K562 (cell line): ENCODE data around the gene USH1G. TPM values are rescaled to one million over a fixed set of nuclear protein-coding genes. Genes with fewer than 3 reads are reported as not detected.

Experiments used
- ARID4B ChIP-seq: sonication (generic); formaldehyde crosslinking; IDR thresholded peaks from 2 replicates; pipeline ENCODE4 v1.8.0; 2022; ENCODE audit warnings: mild to moderate bottlenecking, missing genetic modification reagents
- CEBPB ChIP-seq: fragments of 450-650 bp; IDR thresholded peaks from 2 replicates; pipeline ENCODE4 v1.6.1; 2016; ENCODE audit warnings: missing genetic modification characterization, missing compliant biosample characterization
- CLOCK ChIP-seq: fragments of 250-450 bp; sonication (Bioruptor Pico); IDR thresholded peaks from 2 replicates; pipeline ENCODE4 v1.4.0; 2020; ENCODE audit warnings: mild to moderate bottlenecking, moderate library complexity, borderline replicate concordance
- DIDO1 ChIP-seq: fragments of 450-650 bp; IDR thresholded peaks from 2 replicates; pipeline ENCODE4 v1.6.1; 2016; ENCODE audit warnings: low read depth, missing biosample characterization, missing genetic modification characterization
- KDM5B ChIP-seq: fragments of 200-600 bp; sonication (generic); IDR thresholded peaks from 2 replicates; pipeline ENCODE4 v1.6.1; 2012; ENCODE audit warnings: low read depth, mild to moderate bottlenecking, moderate library complexity, low read length, control low read depth, inconsistent platforms; ENCODE audit not compliant: insufficient replicate concordance
- LCOR ChIP-seq: sonication (generic); formaldehyde crosslinking; IDR thresholded peaks from 2 replicates; pipeline ENCODE4 v1.8.0; 2022; ENCODE audit warnings: mild to moderate bottlenecking, missing genetic modification reagents
- MNT ChIP-seq, 2 experiments: fragments of 450-650 bp; conservative IDR thresholded peaks; 2 replicates each; pipeline ENCODE4 v1.6.1; 2017; ENCODE audit warnings: mild to moderate bottlenecking in 2 of 2, moderate library complexity in 2 of 2
- NCOA6 ChIP-seq: fragments of 450-650 bp; IDR thresholded peaks from 2 replicates; pipeline ENCODE4 v1.6.1; 2017; ENCODE audit warnings: mild to moderate bottlenecking
- PRMT5 ChIP-seq: sonication (generic); formaldehyde crosslinking; IDR thresholded peaks from 2 replicates; pipeline ENCODE4 v1.5.0; 2020; ENCODE audit warnings: missing genetic modification reagents
- TCF7L2 ChIP-seq: fragments of 150-350 bp; IDR thresholded peaks from 2 replicates; pipeline ENCODE4 v1.6.1; 2016; ENCODE audit warnings: low read depth, mild to moderate bottlenecking, low read length, moderate library complexity
- TOE1 ChIP-seq, 2 experiments: fragments of 450-650 bp in 1 of 2; sonication (generic) in 1 of 2; formaldehyde crosslinking in 1 of 2; IDR thresholded peaks; 2 replicates each; pipeline versions ENCODE4 v1.7.1 to v1.8.0; 2016 to 2022; ENCODE audit warnings: borderline replicate concordance in 2 of 2, mild to moderate bottlenecking in 2 of 2, antibody characterized with exemption in 1 of 2, inconsistent platforms in 1 of 2, low read depth in 1 of 2, missing genetic modification reagents in 1 of 2, moderate library complexity in 1 of 2
- ZBTB7A ChIP-seq: IDR thresholded peaks from 2 replicates; pipeline ENCODE4 v1.6.1; 2011; ENCODE audit warnings: low read depth, mild to moderate bottlenecking, low read length, moderate library complexity, borderline replicate concordance; ENCODE audit not compliant: control insufficient read depth
- polyA plus RNA-seq, 8 experiments: library from polyadenylated mRNA; depleted of rRNA in 4 of 8; stranded (reverse) in 5 of 8; unstranded in 3 of 8; fragments of >200 nt; fragmentation: Nextera tagmentation in 2 of 8; fragmentation: Illumina TruSeq in 1 of 8; extraction: Ambion mirVana in 2 of 8; extraction: Trizol in 1 of 8; gene quantifications; 2 replicates each; pipeline versions ENCODE4 v1.2.1 to v1.2.3, GENCODE V29; 2011 to 2014; ENCODE audit warnings: inconsistent platforms in 1 of 8, missing spikeins in 1 of 8
- total RNA-seq, 7 experiments: library from RNA; depleted of rRNA in 6 of 7; stranded (reverse); fragments of >200 nt in 6 of 7; fragmentation: Illumina TruSeq in 2 of 7; extraction: Trizol in 2 of 7; gene quantifications; 2 replicates each; pipeline versions ENCODE4 v1.2.1 to v1.2.3, GENCODE V29; 2011 to 2021; ENCODE audit warnings: low replicate concordance in 1 of 7
- TF ChIP-seq, protein P1 (sequence below), 2 experiments: IDR thresholded peaks in 1 of 2; conservative IDR thresholded peaks in 1 of 2; 2 replicates each; pipeline ENCODE4 v1.6.1; 2016; ENCODE audit warnings: low read depth in 2 of 2, mild to moderate bottlenecking in 1 of 2, missing compliant biosample characterization in 1 of 2, missing genetic modification characterization in 1 of 2, moderate library complexity in 1 of 2

Gene USH1G
- total and polyA plus RNA-seq, 9 of the 15 experiments (the other 6 are each of a cell fraction or from before 2014, with no cell fraction given): 0.22 to 1.00 (median 0.64) TPM; not detected in 2

DNA sequence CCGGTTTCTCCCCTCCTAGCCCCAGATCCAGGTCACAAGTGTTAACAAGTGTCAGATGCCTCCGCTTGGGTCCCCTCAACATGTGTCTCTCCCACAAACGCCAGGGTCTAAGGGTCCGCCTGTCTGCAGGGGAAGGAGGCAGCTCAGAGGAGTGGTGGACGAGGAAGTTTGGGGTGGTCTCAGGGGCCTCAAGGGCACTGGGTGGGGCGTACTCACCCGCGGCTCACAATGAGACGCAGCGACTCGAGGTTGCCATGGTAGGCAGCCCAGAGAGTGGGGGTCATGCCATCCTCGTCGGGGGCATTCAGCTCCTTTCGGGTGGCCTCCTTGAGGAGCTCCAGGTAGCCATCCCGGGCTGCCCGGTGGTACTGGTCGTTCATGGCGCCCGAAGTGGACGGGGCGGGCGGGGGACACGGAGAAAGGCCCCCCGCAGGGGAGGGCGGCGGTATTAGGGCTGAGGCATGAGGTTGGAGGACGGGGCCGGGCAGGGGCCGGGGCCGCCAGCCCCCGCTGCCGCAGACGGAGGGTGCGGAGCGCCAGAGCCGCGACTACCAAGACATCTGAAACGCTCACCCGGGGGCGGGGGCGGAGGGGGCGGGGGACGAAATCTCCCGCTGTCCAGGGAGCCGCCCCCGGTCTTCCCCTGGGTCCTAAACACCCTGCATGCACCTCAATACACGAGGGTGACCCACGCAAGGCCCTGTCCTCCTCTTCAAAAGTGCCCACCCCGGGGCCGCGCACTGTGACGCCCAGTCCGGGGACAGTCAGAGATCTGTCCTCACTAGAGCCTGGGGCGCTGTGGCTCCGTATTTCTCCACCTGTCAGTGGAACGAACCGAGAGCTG, at the start of gene USH1G (continued):
- TF ChIP-seq, protein P1, sequence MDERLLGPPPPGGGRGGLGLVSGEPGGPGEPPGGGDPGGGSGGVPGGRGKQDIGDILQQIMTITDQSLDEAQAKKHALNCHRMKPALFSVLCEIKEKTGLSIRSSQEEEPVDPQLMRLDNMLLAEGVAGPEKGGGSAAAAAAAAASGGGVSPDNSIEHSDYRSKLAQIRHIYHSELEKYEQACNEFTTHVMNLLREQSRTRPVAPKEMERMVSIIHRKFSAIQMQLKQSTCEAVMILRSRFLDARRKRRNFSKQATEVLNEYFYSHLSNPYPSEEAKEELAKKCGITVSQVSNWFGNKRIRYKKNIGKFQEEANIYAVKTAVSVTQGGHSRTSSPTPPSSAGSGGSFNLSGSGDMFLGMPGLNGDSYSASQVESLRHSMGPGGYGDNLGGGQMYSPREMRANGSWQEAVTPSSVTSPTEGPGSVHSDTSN (CRISPR knock-in tag; IDR thresholded peaks at IDR 0.05; ENCODE audit: low read depth): no peak
- TF ChIP-seq, protein P1 (tag; conservative IDR thresholded peaks at IDR 0.05; ENCODE audit: low read depth): no peak
- TF ChIP-seq LCOR (CRISPR knock-in tag) (no peak), PRMT5 (CRISPR knock-in tag) (no peak), DIDO1 (no peak), KDM5B (peak; percentile 25), ARID4B (CRISPR knock-in tag) (no peak), MNT (conservative IDR thresholded peaks at IDR 0.05) (peak in 1 of 2 experiments; percentile 78; a peak in 2 of 4 replicates), NCOA6 (peak; percentile 57; the same call in 1 of the 2 replicates), ZBTB7A (peak; percentile 54), TCF7L2 (no peak), TOE1 (IDR thresholded peaks at IDR 0.05; ENCODE audit: borderline replicate concordance) (peak; percentile 84), TOE1 (CRISPR knock-in tag; IDR thresholded peaks at IDR 0.05; ENCODE audit: borderline replicate concordance, low read depth) (no peak), CEBPB (no peak), CLOCK (CRISPR knock-in tag) (no peak)
